ENCODE results near the gene RNF169. TPM values are rescaled to one million over a fixed set of nuclear protein-coding genes. Genes with fewer than 3 reads are reported as not detected.

The RNF169 gene
- total RNA-seq, 4 donors from 2014 or later = 18.5 to 21.6 (median 19.1) TPM

GRCh38 chr11:74720596-74721478 is 27.8 kb upstream of the RNF169 start:
- TF ChIP-seq CTCF (IDR thresholded peaks at IDR 0.05; ENCODE audit: low read depth) = no peak

- no peak for TF ChIP-seq CTCF (IDR thresholded peaks at IDR 0.05; ENCODE audit: low read depth)
These were observed 27.2 kb upstream of the RNF169 start for GRCh38 chr11:74721479-74721835.

- TF ChIP-seq CTCF (IDR thresholded peaks at IDR 0.05; ENCODE audit: low read depth) = no peak
These were observed 25.1 kb upstream of the RNF169 start for GRCh38 chr11:74723511-74723910.

- TF ChIP-seq CTCF (IDR thresholded peaks at IDR 0.05; ENCODE audit: low read depth) = no peak
These were observed 22.9 kb upstream of the RNF169 start for GRCh38 chr11:74725701-74726100.

GRCh38 chr11:74726547-74727182 is 22.0 kb upstream of the RNF169 start:
- no peak for TF ChIP-seq CTCF (IDR thresholded peaks at IDR 0.05; ENCODE audit: low read depth)

GRCh38 chr11:74729397-74729796 is 19.3 kb upstream of the RNF169 start:
- no peak for TF ChIP-seq CTCF (IDR thresholded peaks at IDR 0.05; ENCODE audit: low read depth)

- no peak for TF ChIP-seq CTCF (IDR thresholded peaks at IDR 0.05; ENCODE audit: low read depth)
These were observed 17.9 kb upstream of the RNF169 start for GRCh38 chr11:74730571-74731260.

Data from subcutaneous adipose tissue (tissue), 4 donors.